K562 (cell line): ENCODE results near the gene HOXA4.

Source experiments
- CBX5 ChIP-seq: IDR thresholded peaks from 2 replicates; pipeline ENCODE4 v1.6.1; 2014; ENCODE audit warnings: low read depth, borderline replicate concordance
- POLR2AphosphoS5 ChIP-seq: IDR thresholded peaks from 2 replicates; pipeline ENCODE4 v1.6.1; 2011; ENCODE audit warnings: mild to moderate bottlenecking, low read depth, low read length, moderate library complexity; ENCODE audit not compliant: control insufficient read depth, insufficient read depth
- TF ChIP-seq, protein P1 (sequence below): sonication (generic); formaldehyde crosslinking; IDR thresholded peaks from 2 replicates; pipeline ENCODE4 v1.9.0; 2022; ENCODE audit warnings: mild to moderate bottlenecking, missing genetic modification reagents

DNA sequence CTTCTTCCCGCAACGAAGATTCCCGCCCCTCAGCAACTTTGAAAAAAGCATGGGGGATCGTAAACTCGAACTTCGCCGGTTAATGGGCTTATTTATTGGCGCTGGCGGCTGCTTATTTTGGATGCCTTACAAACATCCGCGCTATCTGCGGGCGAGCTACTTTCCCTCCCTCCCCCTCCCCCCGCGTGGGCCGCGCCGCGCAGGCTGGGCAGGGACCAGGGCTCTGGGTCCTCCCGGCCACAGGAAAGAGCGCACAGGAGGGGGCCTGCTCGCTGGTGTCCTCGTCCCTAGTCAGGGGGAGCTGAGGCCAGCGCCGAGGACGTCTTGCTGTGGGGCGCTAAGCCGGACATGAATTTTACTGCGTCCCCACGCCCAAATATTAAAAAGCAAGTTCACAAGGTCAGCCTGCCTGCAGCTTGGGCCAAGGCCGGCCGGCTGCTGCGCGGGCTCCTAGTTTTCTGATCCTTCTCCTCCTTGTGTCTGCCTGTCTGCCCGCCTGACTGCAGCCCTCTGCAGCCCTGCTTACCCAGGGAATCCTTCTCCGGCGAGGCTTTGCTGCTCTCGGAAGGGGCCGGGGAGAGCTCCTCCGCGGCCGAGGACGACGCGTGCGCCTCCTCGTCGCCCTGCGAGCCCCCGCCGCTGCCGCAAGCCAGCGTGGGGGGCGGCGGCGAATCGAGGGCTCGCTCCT lies 42.4 kb upstream of the HOXA4 start:
- no peak for TF ChIP-seq POLR2AphosphoS5
- TF ChIP-seq, protein P1, sequence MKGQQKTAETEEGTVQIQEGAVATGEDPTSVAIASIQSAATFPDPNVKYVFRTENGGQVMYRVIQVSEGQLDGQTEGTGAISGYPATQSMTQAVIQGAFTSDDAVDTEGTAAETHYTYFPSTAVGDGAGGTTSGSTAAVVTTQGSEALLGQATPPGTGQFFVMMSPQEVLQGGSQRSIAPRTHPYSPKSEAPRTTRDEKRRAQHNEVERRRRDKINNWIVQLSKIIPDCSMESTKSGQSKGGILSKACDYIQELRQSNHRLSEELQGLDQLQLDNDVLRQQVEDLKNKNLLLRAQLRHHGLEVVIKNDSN (CRISPR knock-in tag): no peak
- no peak for TF ChIP-seq CBX5
